GM12878 (cell line): Measurements from ENCODE around the gene TMCO1. TPM values are rescaled to one million over a fixed set of nuclear protein-coding genes. Genes with fewer than 3 reads are reported as not detected.

Source experiments
- ATAC-seq: fragments of 200-7000 bp; cut with Tn5 transposase; 3 replicates; pipeline ENCODE4 v1.9.1; 2020; ENCODE audit warnings: mild to moderate bottlenecking, moderate library complexity
- BruUV-seq: library from RNA; stranded (reverse); fragments of 400-500 nt; replicated peaks from 2 replicates; lab custom pipeline; 2021; lab: Mats Ljungman, UMichigan
- CTCF ChIA-PET: fragments of 300-600 bp; sonication (Branson Sonifier 250); formaldehyde crosslinking; extraction: SDS; loops from one replicate; lab custom pipeline; 2021; ENCODE audit warnings: inconsistent platforms; lab: Yijun Ruan, JAX
- POLR2A ChIA-PET: fragments of 350-600 bp; formaldehyde crosslinking; extraction: SDS; loops from one replicate; lab custom pipeline; 2021; ENCODE audit warnings: inconsistent platforms; lab: Charles Lee
- RAD21 ChIA-PET: fragments of 300-600 bp; sonication (Branson Sonifier 250); formaldehyde crosslinking; loops from one replicate; lab custom pipeline; 2023; ENCODE audit warnings: antibody characterized with exemption; ENCODE audit not compliant: unreplicated experiment; lab: Charles Lee
- SMC1A ChIA-PET: fragments of 300-600 bp; sonication (Branson Sonifier 250); formaldehyde crosslinking; loops from one replicate; lab custom pipeline; 2023; ENCODE audit not compliant: unreplicated experiment, uncharacterized antibody; lab: Charles Lee
- DNase-seq: peaks from one replicate; pipeline ENCODE4 v3.0.0-alpha.2; 2011; ENCODE audit warnings: low read depth, low spot score
- FAIRE-seq: peaks from 3 replicates; lab custom pipeline; 2011; peaks lifted over from hg19 to GRCh38; lab: Jason Lieb, UNC
- H2AFZ ChIP-seq: 2 replicates; pipeline ENCODE4 v1.6.0; 2011; ENCODE audit warnings: low read depth, low read length, control low read depth; ENCODE audit not compliant: control insufficient read depth
- H3K27ac ChIP-seq: 2 replicates; pipeline ENCODE4 v1.5.1; 2011; ENCODE audit warnings: control low read depth; ENCODE audit not compliant: control insufficient read depth, insufficient read depth
- H3K27me3 ChIP-seq, 2 experiments: replicated peaks in 1 of 2; 2 replicates each; pipeline versions ENCODE4 v1.6.0 to v1.6.1; 2011; ENCODE audit warnings: low read length in 1 of 2; ENCODE audit not compliant: control insufficient read depth in 2 of 2, insufficient read depth in 2 of 2
- H3K36me3 ChIP-seq, 2 experiments: 2 replicates each; pipeline ENCODE4 v1.5.1; 2011; ENCODE audit warnings: low read length in 1 of 2; ENCODE audit not compliant: control insufficient read depth in 2 of 2, insufficient read depth in 2 of 2
- H3K4me1 ChIP-seq: 2 replicates; pipeline ENCODE4 v1.6.1; 2011; ENCODE audit warnings: mild to moderate bottlenecking, low read length, moderate library complexity, mixed read lengths; ENCODE audit not compliant: control insufficient read depth, insufficient read depth
- H3K4me2 ChIP-seq: 2 replicates; pipeline ENCODE4 v1.6.0; 2011; ENCODE audit warnings: control low read depth; ENCODE audit not compliant: control insufficient read depth, insufficient read depth
- H3K4me3 ChIP-seq: fragments of 200-600 bp; sonication (generic); 2 replicates; pipeline ENCODE4 v1.5.1; 2016
- H3K79me2 ChIP-seq: 2 replicates; pipeline ENCODE4 v1.6.0; 2011; ENCODE audit warnings: low read length; ENCODE audit not compliant: control insufficient read depth, insufficient read depth
- H3K9ac ChIP-seq: 2 replicates; pipeline ENCODE4 v1.8.0; 2011; ENCODE audit warnings: low read length, control low read depth, mixed read lengths; ENCODE audit not compliant: control insufficient read depth, insufficient read depth
- H3K9me3 ChIP-seq: replicated peaks from 3 replicates; pipeline ENCODE4 v1.5.1; 2011; ENCODE audit warnings: mild to moderate bottlenecking, low read length; ENCODE audit not compliant: control insufficient read depth, insufficient read depth
- H4K20me1 ChIP-seq: 2 replicates; pipeline ENCODE4 v1.6.0; 2011; ENCODE audit not compliant: control insufficient read depth, insufficient read depth
- ASH2L ChIP-seq: fragments of 300-600, 200-600 bp; sonication (generic); IDR thresholded peaks from 2 replicates; pipeline ENCODE4 v1.6.1; 2017; ENCODE audit warnings: low read depth, mild to moderate bottlenecking, borderline replicate concordance
- ATF2 ChIP-seq: IDR thresholded peaks from 2 replicates; pipeline ENCODE4 v1.6.1; 2012; ENCODE audit warnings: low read length, inconsistent platforms
- BMI1 ChIP-seq: fragments of 450-650 bp; IDR thresholded peaks from 2 replicates; pipeline ENCODE4 v1.6.1; 2016; ENCODE audit warnings: mild to moderate bottlenecking, moderate library complexity, borderline replicate concordance
- CBX3 ChIP-seq: fragments of 200-600 bp; sonication (generic); IDR thresholded peaks from 2 replicates; pipeline ENCODE4 v1.6.1; 2016; ENCODE audit warnings: low read depth, borderline replicate concordance
- CHD2 ChIP-seq: IDR thresholded peaks from 2 replicates; pipeline ENCODE4 v1.6.1; 2011; ENCODE audit warnings: low read depth, low read length, improper control_type of control experiment, borderline replicate concordance
- HCFC1 ChIP-seq: fragments of 150-350 bp; IDR thresholded peaks from 2 replicates; pipeline ENCODE4 v1.6.1; 2014; ENCODE audit warnings: low read length
- IRF3 ChIP-seq: fragments of 450-650 bp; IDR thresholded peaks from 2 replicates; pipeline ENCODE4 v1.6.1; 2014; ENCODE audit warnings: mild to moderate bottlenecking
- NRF1 ChIP-seq: conservative IDR thresholded peaks from 2 replicates; pipeline ENCODE4 v1.6.1; 2011; ENCODE audit warnings: mild to moderate bottlenecking, low read depth, low read length, improper control_type of control experiment
- RFX5 ChIP-seq: IDR thresholded peaks from 2 replicates; pipeline ENCODE4 v1.6.1; 2011; ENCODE audit warnings: low read depth, low read length, improper control_type of control experiment
- STAT1 ChIP-seq: fragments of 450-650 bp; conservative IDR thresholded peaks from 2 replicates; pipeline ENCODE4 v1.6.1; 2014; ENCODE audit warnings: antibody characterized with exemption, mild to moderate bottlenecking
- SUPT20H ChIP-seq: IDR thresholded peaks from 2 replicates; pipeline ENCODE4 v1.6.1; 2011; ENCODE audit warnings: low read depth, mild to moderate bottlenecking, low read length, moderate library complexity, borderline replicate concordance; ENCODE audit not compliant: control insufficient read depth
- ZBTB11 ChIP-seq: fragments of 450-650 bp; formaldehyde crosslinking; IDR thresholded peaks from 2 replicates; pipeline ENCODE4 v1.5.0; 2022; ENCODE audit warnings: mild to moderate bottlenecking, missing genetic modification characterization
- ZNF622 ChIP-seq: fragments of 450-650 bp; IDR thresholded peaks from 2 replicates; pipeline ENCODE4 v1.6.1; 2017; ENCODE audit warnings: mild to moderate bottlenecking, inconsistent platforms
- in situ Hi-C: fragments of 300-500 bp; cut with MboI; formaldehyde crosslinking; loops from 9 replicates; pipeline ENCODE4 v1.14.3; 2018; ENCODE audit warnings: mixed read lengths
- intact Hi-C: fragments of 100-400 bp; cut with micrococcal nuclease; formaldehyde crosslinking; loops from one replicate; pipeline ENCODE4 v1.14.2; 2022; ENCODE audit not compliant: unreplicated experiment
- polyA plus RNA-seq, 11 experiments: library from polyadenylated mRNA; depleted of rRNA in 4 of 11; unstranded in 6 of 11; stranded (reverse) in 5 of 11; fragments of >200 nt; fragmentation: Nextera tagmentation in 4 of 11; fragmentation: Illumina TruSeq in 1 of 11; extraction: Ambion mirVana in 4 of 11; extraction: Trizol in 1 of 11; gene quantifications; 1 replicate in 1 of 11; 2 replicates in 10 of 11; pipeline versions ENCODE4 v1.2.1 to v1.2.3, GENCODE V29; 2011 to 2016; ENCODE audit warnings: inconsistent platforms in 2 of 11, missing spikeins in 2 of 11, low read depth in 1 of 11
- total RNA-seq, 4 experiments: library from RNA; depleted of rRNA in 3 of 4; stranded (reverse); fragments of >200 nt in 3 of 4; fragmentation: Illumina TruSeq in 1 of 4; extraction: Trizol in 1 of 4; gene quantifications; 2 replicates each; pipeline versions ENCODE4 v1.2.1 to v1.2.3, GENCODE V29; 2013 to 2021

Gene TMCO1
- total and polyA plus RNA-seq, 10 of the 15 experiments (the other 5 are each of a cell fraction or from before 2014, with no cell fraction given), result 50.3 to 253 (median 126) TPM

GRCh38 chr1:165755393-165756010 lies 13.2 kb downstream of the TMCO1 start:
- intact Hi-C loops, result no loop called here
- H3K27ac ChIP-seq, result no peak overlapping the region
- peaks cover 10% of the 10 kb centered on the region for H3K4me1 ChIP-seq
- POLR2A ChIA-PET, result interaction anchor here (1.0 kb wide), 2 partner anchors 13 to 119 kb away, joined by 3 read pairs; no protein-coding TSS in a partner anchor
- ATAC-seq, result peak; percentile 40
- H3K4me3 ChIP-seq, result no peak overlapping the region
- no peak for DNase-seq
- SMC1A ChIA-PET, result interaction anchor here (1.0 to 2.5 kb wide), 6 partner anchors 11 to 158 kb away, joined by 3 to 10 read pairs (median 4); partner anchors contain the start of gene TMCO1
- H2AFZ ChIP-seq, result no peak overlapping the region
- no peak overlapping the region for H3K4me2 ChIP-seq
- in situ Hi-C loops, result no loop called here
- H4K20me1 ChIP-seq, result no peaks in the 10 kb centered on the region
- CTCF ChIA-PET, result interaction anchor here (0.7 to 1.3 kb wide), 3 partner anchors 11 to 159 kb away, joined by 3 to 6 read pairs (median 3); no protein-coding TSS in a partner anchor
- FAIRE-seq, result no peak
- TF ChIP-seq ATF2, result no peak
- no peak for TF ChIP-seq NRF1
- no peak for TF ChIP-seq SUPT20H
- TF ChIP-seq RFX5, result no peak
- TF ChIP-seq CHD2, result no peak
- TF ChIP-seq ZBTB11 (CRISPR knock-in tag), result no peak
- TF ChIP-seq CBX3, result no peak
- TF ChIP-seq ZNF622, result no peak
- no peak for TF ChIP-seq IRF3
- TF ChIP-seq BMI1, result no peak
- TF ChIP-seq ASH2L, result no peak
- no peak for TF ChIP-seq HCFC1
- no peak for TF ChIP-seq STAT1
- H3K9me3 ChIP-seq, result no peaks in the 10 kb centered on the region
- BruUV-seq, result no TSS peak
- peaks cover 2 to 9% of the 10 kb centered on the region in 2 experiments; a peak in 3 of 4 replicates for H3K36me3 ChIP-seq
- no peaks in the 10 kb centered on the region; the same call in 1 of the 2 replicates for H3K79me2 ChIP-seq
- RAD21 ChIA-PET, result interaction anchor here (1.3 kb wide), 1 partner anchor 14 kb away, joined by 4 read pairs; no protein-coding TSS in a partner anchor
- no peaks in the 10 kb centered on the region for H3K27me3 ChIP-seq
- no peak overlapping the region for H3K9ac ChIP-seq
